Occipital lobe (tissue), 2 donors: ENCODE data around the gene MLEC. TPM values are rescaled to one million over a fixed set of nuclear protein-coding genes. Genes with fewer than 3 reads are reported as not detected.

ENCODE experiments used
- DNase-seq: peaks from one replicate; lab custom pipeline; 2025; lab: John Stamatoyannopoulos, UW
- total RNA-seq: library from RNA; depleted of rRNA; stranded (reverse); fragments of >200 nt; gene quantifications from one replicate; pipeline ENCODE4 v1.2.3, GENCODE V29; 2014

Gene MLEC
- total RNA-seq, 1 donor from 2014 or later = 41.5 TPM

- DNase-seq = no peak
These were observed 54.8 kb downstream of the MLEC start for GRCh38 chr12:120741476-120742421.

- DNase-seq = no peak
These were observed 58.1 kb downstream of the MLEC start for GRCh38 chr12:120744922-120745493.

GRCh38 chr12:120748242-120748641 is 61.3 kb downstream of the MLEC start:
- DNase-seq = no peak

- DNase-seq = no peak
These were observed 62.3 kb downstream of the MLEC start for GRCh38 chr12:120749256-120749655.

- DNase-seq = no peak
These were observed 63.9 kb downstream of the MLEC start for GRCh38 chr12:120750806-120751205.

GRCh38 chr12:120751389-120751788 is 64.4 kb downstream of the MLEC start:
- DNase-seq = no peak

Other genes starting within 250 kb of the MLEC start
- 367 TPM for gene COX6A1, start 249.0 kb upstream of the MLEC start, total RNA-seq
- gene TRIAP1, start 240.8 kb upstream of the MLEC start, total RNA-seq = 10.0 TPM
- 27.6 TPM for gene GATC, start 240.7 kb upstream of the MLEC start, total RNA-seq
- 87.8 TPM for gene SRSF9, start 217.4 kb upstream of the MLEC start, total RNA-seq
- 252 TPM for gene DYNLL1, start 191.0 kb upstream of the MLEC start, total RNA-seq
- gene COQ5, start 158.0 kb upstream of the MLEC start, total RNA-seq = 20.6 TPM
- 77.7 TPM for gene RNF10, start 152.8 kb upstream of the MLEC start, total RNA-seq
- gene POP5, start 105.7 kb upstream of the MLEC start, total RNA-seq = 34.6 TPM
- gene CABP1, start 46.5 kb upstream of the MLEC start, total RNA-seq = 3.1 TPM
- gene UNC119B, start 23.3 kb downstream of the MLEC start, total RNA-seq = 11.9 TPM
- gene ACADS, start 38.7 kb downstream of the MLEC start, total RNA-seq = 4.2 TPM
- 64.7 TPM for gene SPPL3, start 217.2 kb downstream of the MLEC start, total RNA-seq